ENCODE data around the gene SPATA25. TPM values are rescaled to one million over a fixed set of nuclear protein-coding genes. Genes with fewer than 3 reads are reported as not detected.

The SPATA25 gene
- total RNA-seq, 2 experiments from 2014 or later, result 0.49 to 1.3 TPM

- intact Hi-C loops (cut with DNase I, micrococcal nuclease), result no loop called here
- Histone ChIP-seq H3K4me3 (ENCODE audit: low read length) (no peak overlapping the region), H3K9me3 (ENCODE audit: control insufficient read depth in 1 of 2, insufficient read depth in 1 of 2, low read length in 2 of 2) (no peaks in the 10 kb centered on the region), H3K27ac (ENCODE audit: low read depth in 1 of 2, low read length in 2 of 2) (no peak overlapping the region), H3K36me3 (ENCODE audit: insufficient read depth, low read length) (no peaks in the 10 kb centered on the region), H3K4me1 (ENCODE audit: insufficient read depth, low read length) (peaks cover 21% of the 10 kb centered on the region), H3K27me3 (ENCODE audit: control insufficient read depth in 1 of 2, insufficient read depth in 2 of 2, low read length in 2 of 2) (peaks cover 6 to 9% of the 10 kb centered on the region in 2 experiments)
- no peak overlapping the region for H3K4me3 Mint-ChIP-seq
- ChIA-PET CTCF (interaction anchor here (0.9 kb wide), 1 partner anchor 80 kb away, joined by 3 read pairs; no protein-coding TSS in a partner anchor), POLR2A (no interaction called here)
- DNase-seq (no peak), ATAC-seq (ENCODE audit: poor library complexity) (no peak)
- H3K4me1 Mint-ChIP-seq (ENCODE audit: low read depth), result peaks cover 14% of the 10 kb centered on the region
- no peaks in the 10 kb centered on the region for H3K36me3 Mint-ChIP-seq (ENCODE audit: low read depth)
- no peak overlapping the region for H3K27ac Mint-ChIP-seq
- no peak for TF ChIP-seq CTCF (IDR thresholded peaks at IDR 0.05)
- H3K27me3 Mint-ChIP-seq, result peaks cover 11% of the 10 kb centered on the region
- H3K9me3 Mint-ChIP-seq, result no peaks in the 10 kb centered on the region
Measured at GRCh38 chr20:45907219-45907948, 20.0 kb upstream of the SPATA25 start.

GRCh38 chr20:45905505-45906079, 18.2 kb upstream of the SPATA25 start:
- POLR2A ChIA-PET, result interaction anchor here (2.1 kb wide), 1 partner anchor 29 kb away, joined by 10 read pairs; the partner anchor contains the start of gene PCIF1
- Mint-ChIP-seq H3K27me3 (no peaks in the 10 kb centered on the region), H3K27ac (no peak overlapping the region), H3K36me3 (ENCODE audit: low read depth) (no peaks in the 10 kb centered on the region), H3K4me3 (no peak overlapping the region), H3K4me1 (ENCODE audit: low read depth) (peaks cover 2% of the 10 kb centered on the region), H3K9me3 (no peaks in the 10 kb centered on the region)
- ATAC-seq (ENCODE audit: poor library complexity) (no peak), DNase-seq (no peak)
- Histone ChIP-seq H3K27ac (ENCODE audit: low read depth in 1 of 2, low read length in 2 of 2) (no peak overlapping the region), H3K4me3 (ENCODE audit: low read length) (no peak overlapping the region), H3K36me3 (ENCODE audit: insufficient read depth, low read length) (no peaks in the 10 kb centered on the region), H3K9me3 (ENCODE audit: control insufficient read depth in 1 of 2, insufficient read depth in 1 of 2, low read length in 2 of 2) (no peaks in the 10 kb centered on the region), H3K4me1 (ENCODE audit: insufficient read depth, low read length) (peaks cover 3% of the 10 kb centered on the region), H3K27me3 (ENCODE audit: control insufficient read depth in 1 of 2, insufficient read depth in 2 of 2, low read length in 2 of 2) (no peaks in the 10 kb centered on the region)
- CTCF ChIA-PET, result no interaction called here
- TF ChIP-seq CTCF (IDR thresholded peaks at IDR 0.05), result no peak
- intact Hi-C loops (cut with DNase I, micrococcal nuclease), result no loop called here

GRCh38 chr20:45904583-45905504, 17.4 kb upstream of the SPATA25 start:
- POLR2A ChIA-PET, result interaction anchor here (0.8 to 2.1 kb wide), 2 partner anchors 12 to 29 kb away, joined by 3 to 10 read pairs; partner anchors contain the start of gene PCIF1
- ATAC-seq (ENCODE audit: poor library complexity) (no peak), DNase-seq (no peak)
- H3K27me3 Mint-ChIP-seq, result no peaks in the 10 kb centered on the region
- H3K9me3 ChIP-seq (ENCODE audit: control insufficient read depth in 1 of 2, insufficient read depth in 1 of 2, low read length in 2 of 2), result no peaks in the 10 kb centered on the region
- no peak overlapping the region for H3K27ac ChIP-seq (ENCODE audit: low read depth in 1 of 2, low read length in 2 of 2)
- H3K36me3 ChIP-seq (ENCODE audit: insufficient read depth, low read length), result no peaks in the 10 kb centered on the region
- no peaks in the 10 kb centered on the region for H3K4me1 ChIP-seq (ENCODE audit: insufficient read depth, low read length)
- no peak overlapping the region for H3K4me3 Mint-ChIP-seq
- no peak overlapping the region for H3K4me3 ChIP-seq (ENCODE audit: low read length)
- no peak overlapping the region for H3K27ac Mint-ChIP-seq
- no peaks in the 10 kb centered on the region for H3K36me3 Mint-ChIP-seq (ENCODE audit: low read depth)
- no peaks in the 10 kb centered on the region for H3K9me3 Mint-ChIP-seq
- TF ChIP-seq CTCF (IDR thresholded peaks at IDR 0.05), result no peak
- intact Hi-C loops (cut with DNase I, micrococcal nuclease), result no loop called here
- no peaks in the 10 kb centered on the region for H3K4me1 Mint-ChIP-seq (ENCODE audit: low read depth)
- CTCF ChIA-PET, result interaction anchor here (0.6 kb wide), 1 partner anchor 84 kb away, joined by 3 read pairs; no protein-coding TSS in a partner anchor
- no peaks in the 10 kb centered on the region for H3K27me3 ChIP-seq (ENCODE audit: control insufficient read depth in 1 of 2, insufficient read depth in 2 of 2, low read length in 2 of 2)
